Endothelial cell of umbilical vein (primary cell): ENCODE results near the gene ANXA2. TPM values are rescaled to one million over a fixed set of nuclear protein-coding genes. Genes with fewer than 3 reads are reported as not detected.

Source experiments
- Bru-seq: library from RNA; stranded (reverse); fragments of 400-500 nt; gene quantifications from one replicate; lab custom pipeline; 2021; lab: Mats Ljungman, UMichigan
- BruChase-seq, 2 experiments: library from RNA; stranded (reverse); fragments of 400-500 nt; gene quantifications; one replicate each; lab custom pipeline; 2021; lab: Mats Ljungman, UMichigan
- BruUV-seq: library from RNA; stranded (reverse); fragments of 400-500 nt; replicated peaks from 2 replicates; lab custom pipeline; 2021; lab: Mats Ljungman, UMichigan
- CTCF ChIA-PET: fragments of 300-600, 350-600 bp; sonication (Branson Sonifier 250); formaldehyde crosslinking; loops from one replicate; lab custom pipeline; 2021; ENCODE audit warnings: antibody characterized with exemption, inconsistent platforms; lab: Charles Lee
- POLR2A ChIA-PET: fragments of 300-600, 350-600 bp; sonication (Branson Sonifier 250); formaldehyde crosslinking; loops from one replicate; lab custom pipeline; 2021; ENCODE audit warnings: antibody characterized with exemption, inconsistent platforms; lab: Charles Lee
- DNase-seq: peaks from one replicate; pipeline ENCODE4 v3.0.0-alpha.2; 2011; ENCODE audit warnings: low read depth, low spot score
- FAIRE-seq: peaks from 2 replicates; lab custom pipeline; 2011; peaks lifted over from hg19 to GRCh38; lab: Jason Lieb, UNC
- H2AFZ ChIP-seq: 2 replicates; pipeline ENCODE4 v1.6.0; 2012; ENCODE audit warnings: low read depth, low read length, control low read depth, inconsistent platforms
- H3K27ac ChIP-seq: 2 replicates; pipeline ENCODE4 v1.5.1; 2011; ENCODE audit warnings: low read depth, mild to moderate bottlenecking, control low read depth, low read length, moderate library complexity; ENCODE audit not compliant: insufficient read depth
- H3K27me3 ChIP-seq, 2 experiments: 2 replicates each; pipeline versions ENCODE4 v1.6.0 to v1.6.1; 2011; ENCODE audit warnings: low read length in 2 of 2, mixed read lengths in 1 of 2; ENCODE audit not compliant: control insufficient read depth in 2 of 2, insufficient read depth in 2 of 2
- H3K36me3 ChIP-seq, 2 experiments: 2 replicates in 1 of 2; 3 replicates in 1 of 2; pipeline ENCODE4 v1.5.1; 2011; ENCODE audit warnings: low read length in 2 of 2, mild to moderate bottlenecking in 1 of 2, moderate library complexity in 1 of 2; ENCODE audit not compliant: control insufficient read depth in 2 of 2, insufficient read depth in 2 of 2; ENCODE audit errors: extremely low read depth in 1 of 2
- H3K4me1 ChIP-seq: 3 replicates; pipeline ENCODE4 v1.5.1; 2011; ENCODE audit warnings: mild to moderate bottlenecking, low read length; ENCODE audit not compliant: control insufficient read depth, insufficient read depth; ENCODE audit errors: extremely low read depth
- H3K4me2 ChIP-seq: 2 replicates; pipeline ENCODE4 v1.6.1; 2011; ENCODE audit warnings: low read length, control low read depth, mixed read lengths; ENCODE audit not compliant: insufficient read depth
- H3K4me3 ChIP-seq, 3 experiments: fragments of 200-600 bp in 1 of 3; sonication (generic), shearing (Covaris generic) in 1 of 3; replicated peaks in 1 of 3; 2 replicates each; pipeline ENCODE4 v1.5.1; 2011 to 2016; ENCODE audit warnings: control low read depth in 3 of 3, low read length in 3 of 3, mild to moderate bottlenecking in 2 of 3, inconsistent platforms in 1 of 3, low read depth in 1 of 3, moderate library complexity in 1 of 3; ENCODE audit not compliant: insufficient read depth in 1 of 3
- H3K79me2 ChIP-seq: 2 replicates; pipeline ENCODE4 v1.6.0; 2012; ENCODE audit warnings: low read length, inconsistent platforms; ENCODE audit not compliant: control insufficient read depth, insufficient read depth
- H3K9ac ChIP-seq: replicated peaks from 2 replicates; pipeline ENCODE3; 2011; ENCODE audit warnings: low read length, control low read depth; ENCODE audit not compliant: insufficient read depth; ENCODE audit errors: extremely low read depth
- H3K9me1 ChIP-seq: replicated peaks from 3 replicates; pipeline ENCODE4 v1.6.0; 2011; ENCODE audit warnings: mild to moderate bottlenecking, low read length; ENCODE audit not compliant: control insufficient read depth, insufficient read depth; ENCODE audit errors: extremely low read depth
- H3K9me3 ChIP-seq: replicated peaks from 2 replicates; pipeline ENCODE4 v1.5.1; 2012; ENCODE audit warnings: low read length, inconsistent platforms; ENCODE audit not compliant: control insufficient read depth, insufficient read depth
- H4K20me1 ChIP-seq: replicated peaks from 2 replicates; pipeline ENCODE3; 2011; ENCODE audit warnings: mild to moderate bottlenecking, low read length; ENCODE audit not compliant: control insufficient read depth, insufficient read depth; ENCODE audit errors: extremely low read depth
- FOS ChIP-seq: IDR thresholded peaks from 2 replicates; pipeline ENCODE4 v1.6.1; 2011; ENCODE audit warnings: mild to moderate bottlenecking, low read length, moderate library complexity, borderline replicate concordance; ENCODE audit not compliant: insufficient read depth
- JUN ChIP-seq: IDR thresholded peaks from 2 replicates; pipeline ENCODE4 v1.6.1; 2011; ENCODE audit warnings: borderline replicate concordance, low read depth; ENCODE audit not compliant: insufficient read length, insufficient read depth
- MAX ChIP-seq: IDR thresholded peaks from 2 replicates; pipeline ENCODE4 v1.6.1; 2011; ENCODE audit not compliant: insufficient read depth, insufficient read length
- POLR2A ChIP-seq: IDR thresholded peaks from 2 replicates; pipeline ENCODE4 v1.6.1; 2012; ENCODE audit warnings: low read depth, mild to moderate bottlenecking, control low read depth, low read length
- POLR2AphosphoS5 ChIP-seq: IDR thresholded peaks from 2 replicates; pipeline ENCODE4 v1.6.1; 2012; ENCODE audit warnings: low read depth, mild to moderate bottlenecking, control low read depth, low read length, moderate library complexity; ENCODE audit not compliant: insufficient read depth
- dilution Hi-C: fragments of 300-500 bp; cut with MboI; formaldehyde crosslinking; loops from one replicate; pipeline ENCODE4 v1.15.0; 2019; ENCODE audit warnings: low sequenced_read_pairs; ENCODE audit not compliant: extremely low pct_ligation_motif_present
- intact Hi-C: fragments of 100-400 bp; cut with micrococcal nuclease; formaldehyde crosslinking; loops from one replicate; pipeline ENCODE4 v1.10.0; 2022
- long read RNA-seq: library from polyadenylated mRNA; stranded (forward); transcript quantifications from one replicate; pipeline ENCODE4 v2.0.0, GENCODE V29; 2021
- polyA minus RNA-seq, 3 experiments: library from RNA; depleted of rRNA, polyadenylated mRNA; stranded (reverse); fragments of >200 nt; gene quantifications; 1 replicate in 1 of 3; 2 replicates in 2 of 3; pipeline ENCODE4 v1.2.3, GENCODE V29; 2011
- polyA plus RNA-seq, 4 experiments: library from polyadenylated mRNA; depleted of rRNA in 3 of 4; stranded (reverse) in 3 of 4; unstranded in 1 of 4; fragments of >200 nt; gene quantifications; 2 replicates each; pipeline versions ENCODE4 v1.2.1 to v1.2.3, GENCODE V29; 2011 to 2012; ENCODE audit warnings: missing spikeins in 1 of 4
- total RNA-seq: library from RNA; stranded (reverse); gene quantifications from 2 replicates; pipeline ENCODE4 v1.2.3, GENCODE V29; 2021

ANXA2 gene
- 2,636 and 2,725 TPM in 2 replicates for total RNA-seq
- polyA plus RNA-seq = 2,745 and 3,299 TPM in 2 replicates
- polyA plus RNA-seq (2011; cell fraction: cytosol; rRNA removed) = 4,765 and 4,884 TPM in 2 replicates
- 2,911 and 3,170 TPM in 2 replicates for polyA plus RNA-seq (2011; cell fraction: nucleus; rRNA removed)
- polyA plus RNA-seq (2012) = 3,482 and 4,382 TPM in 2 replicates
- 3,299 and 3,540 TPM in 2 replicates for polyA minus RNA-seq
- 533 TPM for polyA minus RNA-seq (2011; cell fraction: cytosol; rRNA and poly(A)+ RNA removed)
- 990 and 1,101 TPM in 2 replicates for polyA minus RNA-seq (2011; cell fraction: nucleus; rRNA and poly(A)+ RNA removed)
- Bru-seq, nascent RNA = percentile 100 among the genes with signal in this experiment
- BruChase-seq, experiment 1, labeled RNA remaining after a 6-hour chase = percentile 99 among the genes with signal in this experiment
- percentile 98 among the genes with signal in this experiment for BruChase-seq, experiment 2, labeled RNA remaining after a 2-hour chase
- long read RNA-seq, transcript ANXA2-204 (13 exons, 1,435 nt) = major isoform, 8,391 of 10,031 reads
- long read RNA-seq, transcript ANXA2-203 (14 exons, 1,444 nt) = minor isoform, 688 of 10,031 reads
- long read RNA-seq, transcript ANXA2-202 (14 exons, 1,676 nt) = minor isoform, 36 of 10,031 reads
- long read RNA-seq, transcript ANXA2-201 (13 exons, 1,444 nt) = minor isoform, 39 of 10,031 reads
- long read RNA-seq, partial matches to known transcripts = 387 of 10,031 reads
- long read RNA-seq, other reads (novel, unspliced or antisense) = 473 of 10,031 reads

- H3K4me2 ChIP-seq = peak within 1 kb of the TSS; percentile 96
- H3K9me3 ChIP-seq = no peaks in the 10 kb centered on the region
- H3K36me3 ChIP-seq = peaks cover 5 to 6% of the 10 kb centered on the region in 2 experiments
- peak within 1 kb of the TSS; percentile 26 for H2AFZ ChIP-seq
- no peaks in the 10 kb centered on the region for H3K27me3 ChIP-seq
- H3K9ac ChIP-seq = peak within 1 kb of the TSS; percentile 100
- no TSS peak for BruUV-seq
- ChIA-PET CTCF (interaction anchor here (0.7 to 6.3 kb wide), 5 partner anchors 9 to 60 kb away, joined by 3 to 40 read pairs (median 4); no protein-coding TSS in a partner anchor), POLR2A (interaction anchor here (0.6 to 1.8 kb wide), 9 partner anchors 10 to 67 kb away, joined by 3 to 5 read pairs (median 4); no protein-coding TSS in a partner anchor)
- H4K20me1 ChIP-seq = no peaks in the 10 kb centered on the region
- H3K4me1 ChIP-seq = peaks cover 61% of the 10 kb centered on the region
- DNase-seq (peak; percentile 80), FAIRE-seq (peak; percentile 48)
- H3K27ac ChIP-seq = peak within 1 kb of the TSS; percentile 97
- dilution Hi-C loops (no loop called here), intact Hi-C loops (loop anchor here (1.0 to 5.0 kb wide), 5 partner anchors 24 to 711 kb away; partner anchors contain the start of genes BNIP2 and ICE2)
- TF ChIP-seq JUN (no peak), POLR2A (peak; percentile 96), FOS (peak; percentile 60), POLR2AphosphoS5 (peak; percentile 98), MAX (no peak)
- H3K4me3 ChIP-seq = peak within 1 kb of the TSS; percentile 82 to 99 (median 96)
- H3K79me2 ChIP-seq = peaks cover 49% of the 10 kb centered on the region
- H3K9me1 ChIP-seq = no peaks in the 10 kb centered on the region
Observed at GRCh38 chr15:60397772-60398445, at the start of gene ANXA2. TSS of gene ANXA2 (minus strand) at chr15:60397986. CDS start at chr15:60386075, 11,911 bp downstream.
